NB4 (cell line): Measurements from ENCODE around the gene HERC4.

Source experiments
- MYC ChIP-seq: IDR thresholded peaks from 2 replicates; pipeline ENCODE4 v1.6.1; 2011; ENCODE audit warnings: low read depth, low read length
- POLR2A ChIP-seq: IDR thresholded peaks from 2 replicates; pipeline ENCODE4 v1.6.1; 2011; ENCODE audit warnings: mild to moderate bottlenecking; ENCODE audit not compliant: insufficient read length; ENCODE audit errors: extremely low read depth
- TF ChIP-seq, protein P1 (sequence below): IDR thresholded peaks from one replicate; pipeline ENCODE4 v1.5.1; 2012; ENCODE audit warnings: low read depth, low read length
- TF ChIP-seq, protein P2 (sequence below): IDR thresholded peaks from 2 replicates; pipeline ENCODE4 v1.6.1; 2011; ENCODE audit warnings: low read depth, low read length

DNA sequence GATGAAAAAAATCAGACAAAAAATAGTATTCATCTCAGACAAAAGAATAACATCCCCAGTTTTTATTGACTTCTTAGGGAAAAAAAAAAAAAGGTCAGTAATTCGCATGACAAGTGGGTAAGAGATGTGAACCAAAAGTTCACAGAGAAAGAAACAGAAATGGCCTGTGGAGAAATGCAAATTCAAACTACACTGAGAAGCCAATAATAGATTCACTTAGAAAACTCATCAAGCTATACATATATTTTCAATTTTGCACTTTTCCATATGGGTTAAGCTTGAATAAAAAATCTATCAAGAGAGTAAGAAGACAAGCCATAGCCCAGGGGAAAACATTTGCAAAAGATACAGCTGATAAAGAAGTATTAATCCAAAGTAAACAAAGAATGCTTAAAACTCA lies 28.0 kb downstream of the HERC4 start:
- TF ChIP-seq, protein P1, sequence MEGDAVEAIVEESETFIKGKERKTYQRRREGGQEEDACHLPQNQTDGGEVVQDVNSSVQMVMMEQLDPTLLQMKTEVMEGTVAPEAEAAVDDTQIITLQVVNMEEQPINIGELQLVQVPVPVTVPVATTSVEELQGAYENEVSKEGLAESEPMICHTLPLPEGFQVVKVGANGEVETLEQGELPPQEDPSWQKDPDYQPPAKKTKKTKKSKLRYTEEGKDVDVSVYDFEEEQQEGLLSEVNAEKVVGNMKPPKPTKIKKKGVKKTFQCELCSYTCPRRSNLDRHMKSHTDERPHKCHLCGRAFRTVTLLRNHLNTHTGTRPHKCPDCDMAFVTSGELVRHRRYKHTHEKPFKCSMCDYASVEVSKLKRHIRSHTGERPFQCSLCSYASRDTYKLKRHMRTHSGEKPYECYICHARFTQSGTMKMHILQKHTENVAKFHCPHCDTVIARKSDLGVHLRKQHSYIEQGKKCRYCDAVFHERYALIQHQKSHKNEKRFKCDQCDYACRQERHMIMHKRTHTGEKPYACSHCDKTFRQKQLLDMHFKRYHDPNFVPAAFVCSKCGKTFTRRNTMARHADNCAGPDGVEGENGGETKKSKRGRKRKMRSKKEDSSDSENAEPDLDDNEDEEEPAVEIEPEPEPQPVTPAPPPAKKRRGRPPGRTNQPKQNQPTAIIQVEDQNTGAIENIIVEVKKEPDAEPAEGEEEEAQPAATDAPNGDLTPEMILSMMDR: no peak
- TF ChIP-seq POLR2A: no peak
- TF ChIP-seq, protein P2, sequence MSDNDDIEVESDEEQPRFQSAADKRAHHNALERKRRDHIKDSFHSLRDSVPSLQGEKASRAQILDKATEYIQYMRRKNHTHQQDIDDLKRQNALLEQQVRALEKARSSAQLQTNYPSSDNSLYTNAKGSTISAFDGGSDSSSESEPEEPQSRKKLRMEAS: no peak
- TF ChIP-seq MYC: no peak
